GM12865 (cell line): ENCODE data around the gene FRMD4A.

Experiments used
- DNase-seq: peaks from one replicate; pipeline ENCODE4 v3.0.0; 2010; ENCODE audit warnings: low read depth
- H3K4me3 ChIP-seq: 2 replicates; pipeline ENCODE4 v1.5.1; 2011; ENCODE audit warnings: mild to moderate bottlenecking, low read depth, low read length, control low read depth
- CTCF ChIP-seq: IDR thresholded peaks from 2 replicates; pipeline ENCODE4 v1.5.1; 2011; ENCODE audit warnings: low read length, control low read depth, low read depth, inconsistent platforms; ENCODE audit not compliant: insufficient read depth; ENCODE audit errors: missing control alignments

The FRMD4A gene

GRCh38 chr10:13633689-13634088 is 697.0 kb downstream of the FRMD4A start:
- no peak overlapping the region for H3K4me3 ChIP-seq
- no peak for TF ChIP-seq CTCF
- DNase-seq = no peak

- no peak for TF ChIP-seq CTCF
- H3K4me3 ChIP-seq = no peak overlapping the region
- no peak for DNase-seq
These were observed 697.8 kb downstream of the FRMD4A start for GRCh38 chr10:13632884-13633440.

- TF ChIP-seq CTCF = no peak
- DNase-seq = no peak
- H3K4me3 ChIP-seq = no peak overlapping the region
These were observed 698.3 kb downstream of the FRMD4A start for GRCh38 chr10:13632440-13632839.

- H3K4me3 ChIP-seq = no peak overlapping the region
- no peak for TF ChIP-seq CTCF
- no peak for DNase-seq
These were observed 699.1 kb downstream of the FRMD4A start for GRCh38 chr10:13631594-13631993.

GRCh38 chr10:13630231-13630630 is 700.5 kb downstream of the FRMD4A start:
- DNase-seq = no peak
- H3K4me3 ChIP-seq = no peak overlapping the region
- TF ChIP-seq CTCF = no peak

- H3K4me3 ChIP-seq = no peak overlapping the region
- no peak for TF ChIP-seq CTCF
- DNase-seq = no peak
These were observed 701.6 kb downstream of the FRMD4A start for GRCh38 chr10:13629116-13629515.

- no peak for DNase-seq
These were observed 702.1 kb downstream of the FRMD4A start for GRCh38 chr10:13628661-13629060.

More at GRCh38 chr10:13628661-13629060, 702.1 kb downstream of the FRMD4A start:
- no peak overlapping the region for H3K4me3 ChIP-seq
- TF ChIP-seq CTCF = no peak
